ENCODE results near the gene TACR1. TPM values are rescaled to one million over a fixed set of nuclear protein-coding genes. Genes with fewer than 3 reads are reported as not detected.

The TACR1 gene
- total RNA-seq, 1 donor: not detected

- no peak overlapping the region for H3K4me3 ChIP-seq (ENCODE audit: low read depth, low read length)
- no peak for TF ChIP-seq CTCF (IDR thresholded peaks at IDR 0.05; ENCODE audit: insufficient read depth, low read depth, low read length)
- no peak for DNase-seq (ENCODE audit: low read depth)
Observed at GRCh38 chr2:75055820-75056675, 143.3 kb downstream of the TACR1 start.

- TF ChIP-seq CTCF (IDR thresholded peaks at IDR 0.05; ENCODE audit: insufficient read depth, low read depth, low read length): no peak
- H3K4me3 ChIP-seq (ENCODE audit: low read depth, low read length): no peak overlapping the region
- no peak for DNase-seq (ENCODE audit: low read depth)
Observed at GRCh38 chr2:75055142-75055819, 144.0 kb downstream of the TACR1 start.

GRCh38 chr2:75054296-75054695 is 145.0 kb downstream of the TACR1 start:
- DNase-seq (ENCODE audit: low read depth): no peak
- TF ChIP-seq CTCF (IDR thresholded peaks at IDR 0.05; ENCODE audit: insufficient read depth, low read depth, low read length): no peak
- H3K4me3 ChIP-seq (ENCODE audit: low read depth, low read length): no peak overlapping the region

GRCh38 chr2:75053484-75054112 is 145.7 kb downstream of the TACR1 start:
- peak; percentile 17 for DNase-seq (ENCODE audit: low read depth)
- peak; percentile 75 for TF ChIP-seq CTCF (IDR thresholded peaks at IDR 0.05; ENCODE audit: insufficient read depth, low read depth, low read length)
- H3K4me3 ChIP-seq (ENCODE audit: low read depth, low read length): no peak overlapping the region

- no peak overlapping the region for H3K4me3 ChIP-seq (ENCODE audit: low read depth, low read length)
- TF ChIP-seq CTCF (IDR thresholded peaks at IDR 0.05; ENCODE audit: insufficient read depth, low read depth, low read length): no peak
- peak; percentile 35 for DNase-seq (ENCODE audit: low read depth)
Observed at GRCh38 chr2:75047992-75048625, 151.2 kb downstream of the TACR1 start.

GRCh38 chr2:75047189-75047991 is 151.9 kb downstream of the TACR1 start:
- DNase-seq (ENCODE audit: low read depth): peak; percentile 19
- no peak for TF ChIP-seq CTCF (IDR thresholded peaks at IDR 0.05; ENCODE audit: insufficient read depth, low read depth, low read length)
- H3K4me3 ChIP-seq (ENCODE audit: low read depth, low read length): no peak overlapping the region
